GM23338 (cell line): ENCODE data around the gene XPO6. TPM values are rescaled to one million over a fixed set of nuclear protein-coding genes. Genes with fewer than 3 reads are reported as not detected.

ENCODE experiments used
- ATAC-seq: fragments of 200-7000 bp; cut with Tn5 transposase; 3 replicates; pipeline ENCODE4 v1.9.1; 2020
- DNase-seq: peaks from one replicate; pipeline ENCODE4 v3.0.0-alpha.2; 2015; ENCODE audit warnings: low spot score
- H2AFZ ChIP-seq: fragments of 200-600 bp; sonication (generic); 2 replicates; pipeline ENCODE4 v1.8.0; 2016; ENCODE audit warnings: antibody characterized with exemption, mild to moderate bottlenecking, moderate library complexity
- H3F3A ChIP-seq: fragments of 200-600 bp; sonication (generic); replicated peaks from 2 replicates; pipeline ENCODE4 v1.8.0; 2017; ENCODE audit warnings: antibody characterized with exemption, mixed run types, low read depth
- H3K27ac ChIP-seq: fragments of 200-600 bp; sonication (generic); 2 replicates; pipeline ENCODE4 v1.6.1; 2016; ENCODE audit warnings: low read depth
- H3K27me3 ChIP-seq: fragments of 200-600 bp; sonication (generic); 2 replicates; pipeline ENCODE4 v1.8.0; 2016; ENCODE audit warnings: mild to moderate bottlenecking, mixed run types, moderate library complexity; ENCODE audit not compliant: insufficient read depth
- H3K36me3 ChIP-seq: fragments of 200-600 bp; sonication (generic); 2 replicates; pipeline ENCODE4 v1.8.0; 2016; ENCODE audit warnings: mild to moderate bottlenecking; ENCODE audit not compliant: insufficient read depth
- H3K4me1 ChIP-seq: fragments of 200-600 bp; sonication (generic); 2 replicates; pipeline ENCODE4 v1.8.0; 2016; ENCODE audit warnings: mild to moderate bottlenecking, moderate library complexity; ENCODE audit not compliant: insufficient read depth
- H3K4me2 ChIP-seq: fragments of 200-600 bp; sonication (generic); 2 replicates; pipeline ENCODE4 v1.7.1; 2017; ENCODE audit warnings: mixed run types
- H3K4me3 ChIP-seq: fragments of 200-600 bp; sonication (generic); 2 replicates; pipeline ENCODE4 v1.6.1; 2016; ENCODE audit warnings: mixed run types
- H3K79me2 ChIP-seq: fragments of 200-600 bp; sonication (generic); replicated peaks from 2 replicates; pipeline ENCODE4 v1.8.0; 2017; ENCODE audit warnings: mild to moderate bottlenecking; ENCODE audit not compliant: insufficient read depth
- H3K9me2 ChIP-seq: fragments of 200-600 bp; sonication (generic); 2 replicates; pipeline ENCODE4 v1.8.0; 2017; ENCODE audit not compliant: insufficient read depth
- H4K20me1 ChIP-seq: fragments of 200-600 bp; sonication (generic); replicated peaks from 2 replicates; pipeline ENCODE4 v1.8.0; 2017; ENCODE audit warnings: mild to moderate bottlenecking; ENCODE audit not compliant: insufficient read depth
- H3K27ac Mint-ChIP-seq: 2 replicates; pipeline ENCODE4 v1.8.0; 2020; ENCODE audit warnings: inconsistent platforms, mild to moderate bottlenecking, moderate library complexity, mixed read lengths
- H3K27me3 Mint-ChIP-seq: 3 replicates; pipeline ENCODE4 v1.8.0; 2022; ENCODE audit warnings: low read depth, mild to moderate bottlenecking, moderate library complexity, mixed read lengths, inconsistent platforms; ENCODE audit not compliant: insufficient read depth, poor library complexity
- H3K36me3 Mint-ChIP-seq: 3 replicates; pipeline ENCODE4 v1.8.0; 2021; ENCODE audit warnings: low read depth, mild to moderate bottlenecking, inconsistent platforms, moderate library complexity, mixed read lengths
- H3K4me1 Mint-ChIP-seq: 3 replicates; pipeline ENCODE4 v1.8.0; 2020; ENCODE audit warnings: mild to moderate bottlenecking, inconsistent platforms, mixed read lengths
- H3K4me3 Mint-ChIP-seq: 3 replicates; pipeline ENCODE4 v1.8.0; 2021; ENCODE audit warnings: moderate library complexity, mild to moderate bottlenecking, inconsistent platforms, mixed read lengths
- H3K9me3 Mint-ChIP-seq: 3 replicates; pipeline ENCODE4 v1.8.0; 2020; ENCODE audit warnings: moderate library complexity, mild to moderate bottlenecking, inconsistent platforms, mixed read lengths
- CREB1 ChIP-seq: fragments of 250-450 bp; sonication (Bioruptor Pico); IDR thresholded peaks from 2 replicates; pipeline ENCODE4 v1.5.0; 2020; ENCODE audit warnings: low read depth, mild to moderate bottlenecking, moderate library complexity
- CTCF ChIP-seq, 2 experiments: fragments of 200-600 bp in 1 of 2; sonication (generic) in 1 of 2; conservative IDR thresholded peaks; 2 replicates each; pipeline versions ENCODE4 v1.5.1 to v1.6.1; 2016 to 2017; ENCODE audit warnings: antibody characterized with exemption in 2 of 2, low read depth in 2 of 2, mild to moderate bottlenecking in 2 of 2, moderate library complexity in 1 of 2
- ETS1 ChIP-seq: IDR thresholded peaks from 2 replicates; pipeline ENCODE4 v1.6.1; 2016; ENCODE audit warnings: antibody characterized with exemption
- EZH2 ChIP-seq: fragments of 200-600 bp; sonication (generic); IDR thresholded peaks from one replicate; pipeline ENCODE4 v1.8.0; 2017; ENCODE audit warnings: antibody characterized with exemption, mild to moderate bottlenecking, low read depth; ENCODE audit not compliant: unreplicated experiment
- EZH2phosphoT487 ChIP-seq: fragments of 200-600 bp; sonication (generic); IDR thresholded peaks from one replicate; pipeline ENCODE4 v1.8.1; 2018; ENCODE audit warnings: antibody characterized with exemption; ENCODE audit not compliant: unreplicated experiment
- JUNB ChIP-seq: IDR thresholded peaks from one replicate; pipeline ENCODE4 v1.6.1; 2016; ENCODE audit warnings: antibody characterized with exemption; ENCODE audit not compliant: unreplicated experiment
- NANOG ChIP-seq: IDR thresholded peaks from 2 replicates; pipeline ENCODE4 v1.6.1; 2016; ENCODE audit warnings: antibody characterized with exemption, borderline replicate concordance
- POLR2AphosphoS5 ChIP-seq: IDR thresholded peaks from 2 replicates; pipeline ENCODE4 v1.6.1; 2016; ENCODE audit warnings: antibody characterized with exemption, low read depth
- REST ChIP-seq: IDR thresholded peaks from one replicate; pipeline ENCODE4 v1.6.1; 2018; ENCODE audit warnings: antibody characterized with exemption; ENCODE audit not compliant: unreplicated experiment
- STAT1 ChIP-seq: IDR thresholded peaks from one replicate; pipeline ENCODE4 v1.6.1; 2016; ENCODE audit warnings: antibody characterized with exemption; ENCODE audit not compliant: unreplicated experiment
- ZNF114 ChIP-seq: fragments of 250-450 bp; sonication (Bioruptor Pico); IDR thresholded peaks from 2 replicates; pipeline ENCODE4 v1.5.0; 2020; ENCODE audit warnings: mild to moderate bottlenecking, moderate library complexity
- ZNF331 ChIP-seq: fragments of 250-450 bp; sonication (Bioruptor Pico); IDR thresholded peaks from 2 replicates; pipeline ENCODE4 v1.5.0; 2020; ENCODE audit warnings: low read depth, mild to moderate bottlenecking, moderate library complexity
- ZNF462 ChIP-seq: fragments of 250-450 bp; sonication (Bioruptor Pico); IDR thresholded peaks from 2 replicates; pipeline ENCODE4 v1.5.0; 2020; ENCODE audit warnings: mild to moderate bottlenecking, moderate library complexity
- polyA plus RNA-seq: library from polyadenylated mRNA; unstranded; fragments of >200 nt; fragmentation: Nextera tagmentation; extraction: Ambion mirVana; gene quantifications from 2 replicates; pipeline ENCODE4 v1.2.1, GENCODE V29; 2016
- total RNA-seq: library from RNA; depleted of rRNA; stranded (reverse); fragments of >200 nt; shearing (Covaris generic); gene quantifications from 2 replicates; pipeline ENCODE4 v1.2.3, GENCODE V29; 2014

XPO6 gene
- total and polyA plus RNA-seq, 2 experiments from 2014 or later: 83.9 to 178 TPM

GRCh38 chr16:28110479-28110878, 101.3 kb downstream of the XPO6 start:
- ATAC-seq: no peak
- Histone ChIP-seq H3K4me1 (no peaks in the 10 kb centered on the region), H3K4me2 (no peak overlapping the region), H3K79me2 (peaks cover 9% of the 10 kb centered on the region), H3K27me3 (no peaks in the 10 kb centered on the region), H3K4me3 (no peak overlapping the region), H3K27ac (no peak overlapping the region), H3K9me2 (no peaks in the 10 kb centered on the region), H3K36me3 (peaks cover 27% of the 10 kb centered on the region), H4K20me1 (peaks cover 6% of the 10 kb centered on the region), H2AFZ (no peak overlapping the region), H3F3A (no peaks in the 10 kb centered on the region)
- no peaks in the 10 kb centered on the region for H3K9me3 Mint-ChIP-seq
- TF ChIP-seq JUNB (no peak), REST (no peak), NANOG (no peak), ZNF331 (CRISPR knock-in tag) (no peak), CREB1 (CRISPR knock-in tag) (no peak), EZH2 (no peak), ZNF462 (no peak), ETS1 (no peak), EZH2phosphoT487 (no peak), ZNF114 (CRISPR knock-in tag) (no peak), POLR2AphosphoS5 (no peak), CTCF (conservative IDR thresholded peaks at IDR 0.05; ENCODE audit: low read depth in 2 of 2) (no peak), STAT1 (no peak)
- H3K27ac Mint-ChIP-seq: no peak overlapping the region
- H3K4me3 Mint-ChIP-seq: no peak overlapping the region
- DNase-seq: no peak
- H3K4me1 Mint-ChIP-seq: no peaks in the 10 kb centered on the region
- peaks cover 3% of the 10 kb centered on the region for H3K27me3 Mint-ChIP-seq
- H3K36me3 Mint-ChIP-seq: peaks cover 66% of the 10 kb centered on the region
